HG03045 (cell line): ENCODE data around the gene LAMC1.

Experiments used
- ATAC-seq: cut with Tn5 transposase; IDR thresholded peaks from one replicate; pipeline ENCODE4 v1.9.1; 2021; ENCODE audit warnings: mild to moderate bottlenecking, moderate library complexity; ENCODE audit not compliant: unreplicated experiment

LAMC1 gene

DNA sequence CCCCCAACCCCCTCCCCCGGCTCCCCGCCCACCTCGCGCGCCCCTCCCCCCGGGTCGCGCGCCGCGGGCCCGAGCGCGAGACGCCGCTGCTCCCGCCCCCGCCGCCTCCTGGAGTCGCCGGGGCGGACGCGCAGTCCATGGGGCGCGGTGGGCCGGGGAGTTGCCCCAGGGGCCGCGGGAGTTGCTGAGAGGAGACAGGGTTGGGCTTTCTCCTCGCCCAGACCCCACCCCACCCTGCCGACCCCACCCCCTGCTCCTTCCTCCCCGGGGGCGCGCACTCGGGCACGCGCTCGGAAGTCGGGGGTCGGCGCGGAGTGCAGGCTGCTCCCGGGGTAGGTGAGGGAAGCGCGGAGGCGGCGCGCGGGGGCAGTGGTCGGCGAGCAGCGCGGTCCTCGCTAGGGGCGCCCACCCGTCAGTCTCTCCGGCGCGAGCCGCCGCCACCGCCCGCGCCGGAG, at the start of gene LAMC1:
Gene LAMC1, plus strand, starts transcription at position 275 of the 455 bp plus-strand sequence. CDS start 297 bp downstream, outside the sequence.
- ATAC-seq = peak; percentile 46

DNA sequence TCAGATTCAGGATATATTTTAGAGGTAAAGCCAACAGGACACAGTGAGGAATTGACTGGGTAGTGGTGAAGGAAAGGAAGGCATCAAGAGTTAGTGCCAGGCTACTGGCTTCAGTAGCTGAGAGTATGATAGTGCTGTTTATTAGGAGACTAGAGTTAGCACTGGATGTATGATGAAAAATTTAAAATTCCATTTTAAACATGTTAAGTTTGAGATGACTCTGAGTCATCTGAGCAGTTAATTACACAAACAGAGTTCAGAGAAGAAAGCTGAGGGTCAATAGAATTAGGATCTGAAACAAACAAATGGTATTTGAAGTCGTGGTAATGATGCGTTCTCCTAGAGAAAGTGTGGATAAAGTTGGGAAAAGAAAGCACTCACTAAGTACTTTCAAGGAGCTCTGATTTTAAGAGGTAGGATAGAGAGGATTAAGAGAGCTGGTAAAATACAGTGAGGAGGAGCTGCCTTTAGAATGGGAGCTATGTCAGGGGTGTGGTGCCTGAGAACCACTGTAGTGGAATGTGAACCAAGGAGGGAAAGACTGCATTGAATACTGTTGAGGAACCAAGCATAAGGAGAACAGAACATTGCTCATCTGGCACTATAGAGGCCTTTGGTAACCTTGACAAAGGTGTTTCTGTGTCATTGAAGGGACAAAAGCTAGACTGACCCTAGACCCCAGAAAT, 48.6 kb upstream of the LAMC1 start:
- ATAC-seq = no peak

DNA sequence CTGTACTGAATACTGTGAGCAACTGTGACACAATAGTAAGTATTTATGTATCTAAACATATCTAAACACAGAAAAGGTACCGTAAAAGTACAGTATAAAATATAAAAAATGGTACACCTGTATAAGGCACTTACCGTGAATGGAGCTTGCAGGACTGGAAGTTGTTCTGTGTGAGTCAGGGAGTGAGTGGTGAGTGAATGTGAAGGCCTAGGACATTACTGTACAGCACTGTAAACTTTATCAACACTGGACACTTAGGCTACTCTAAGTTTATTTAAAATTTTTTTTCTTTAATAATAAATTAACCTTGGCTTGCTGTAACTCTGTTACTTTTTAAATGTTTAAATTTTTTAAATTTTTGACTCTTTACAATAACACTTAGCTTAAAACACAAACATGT, 45.7 kb upstream of the LAMC1 start:
- no peak for ATAC-seq

- ATAC-seq = no peak
Measured at GRCh38 chr1:182978151-182978853, 44.9 kb upstream of the LAMC1 start.

DNA sequence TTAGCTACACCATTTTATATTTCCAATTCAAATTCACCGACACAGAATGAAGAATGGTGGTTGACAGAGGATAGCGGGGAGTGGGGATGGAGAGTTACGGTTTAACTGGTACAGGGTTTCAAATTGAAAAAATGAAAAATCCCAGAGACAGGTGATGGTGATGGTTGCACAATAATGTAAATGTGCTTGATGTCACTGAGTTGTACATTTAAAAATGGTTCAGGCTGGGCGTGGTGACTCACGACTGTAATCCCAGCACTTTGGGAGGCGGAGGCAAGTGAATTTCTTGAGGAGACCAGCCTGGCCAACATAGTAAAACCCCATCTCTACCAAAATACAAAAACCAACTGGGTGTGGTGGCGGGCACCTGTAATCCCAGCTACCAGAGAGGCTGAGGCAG, 39.1 kb upstream of the LAMC1 start:
- ATAC-seq = no peak

DNA sequence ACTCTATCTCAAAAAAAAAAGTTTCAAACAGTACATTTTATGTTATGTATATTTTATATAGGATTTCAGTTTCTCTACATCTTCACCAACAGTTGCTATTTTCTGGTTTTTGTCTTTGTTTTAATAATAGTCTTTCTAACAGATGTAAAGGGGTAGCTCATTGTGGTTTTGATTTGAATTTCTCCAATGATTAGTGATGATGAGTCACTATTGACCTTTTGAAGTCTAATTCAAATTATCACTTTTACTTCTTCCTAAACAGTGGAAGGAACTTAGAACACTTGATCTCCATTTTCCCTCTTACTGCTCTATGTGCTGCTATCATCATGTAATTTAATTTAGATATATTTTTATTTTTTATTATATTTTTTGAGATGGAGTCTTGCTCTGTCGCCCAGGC, 38.6 kb upstream of the LAMC1 start:
- ATAC-seq = no peak

DNA sequence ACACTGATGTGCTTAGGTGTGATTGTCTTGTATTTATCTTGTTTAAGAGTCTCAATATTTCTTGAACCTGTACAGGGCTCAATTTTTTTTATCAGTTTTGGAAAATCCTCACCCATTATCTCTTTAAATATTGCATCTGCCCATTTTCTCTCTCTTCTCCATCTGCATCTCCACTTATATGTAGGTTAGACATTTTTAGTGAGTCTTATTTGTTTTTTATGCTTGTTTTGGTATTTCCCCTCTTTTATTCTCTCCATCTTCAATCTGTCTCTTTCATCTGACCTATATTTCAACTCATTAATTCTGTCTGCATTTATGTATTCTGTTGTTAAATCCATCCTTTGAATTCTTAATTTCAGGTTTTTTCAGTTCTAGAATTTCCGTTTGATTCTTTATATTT, 37.3 kb upstream of the LAMC1 start:
- ATAC-seq = no peak

- ATAC-seq = no peak
Measured at GRCh38 chr1:182990413-182991144, 32.6 kb upstream of the LAMC1 start.

- no peak for ATAC-seq
Measured at GRCh38 chr1:182993746-182994145, 29.5 kb upstream of the LAMC1 start.

GRCh38 chr1:182995894-182996293, 27.3 kb upstream of the LAMC1 start:
- no peak for ATAC-seq

- ATAC-seq = no peak
Measured at GRCh38 chr1:182996816-182997215, 26.4 kb upstream of the LAMC1 start.

DNA sequence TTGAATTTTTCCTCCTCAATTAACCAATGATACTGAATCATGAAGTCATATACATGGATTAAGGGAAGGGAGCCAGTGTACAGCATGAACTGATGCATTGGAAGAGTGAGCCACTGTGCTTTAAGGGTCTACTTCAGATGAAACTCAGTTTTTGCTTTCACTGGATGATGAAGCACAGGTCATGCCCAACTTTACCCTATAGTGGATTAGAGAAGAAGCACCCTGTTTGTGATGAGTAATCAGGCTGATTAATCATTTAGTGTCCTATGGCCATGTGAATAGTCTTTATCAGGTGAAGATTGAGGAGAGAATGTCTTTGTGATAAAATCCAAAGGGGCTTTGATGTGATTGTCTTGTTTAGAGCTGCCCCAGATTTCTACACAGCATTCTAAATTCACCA, 24.7 kb upstream of the LAMC1 start:
- ATAC-seq = no peak

GRCh38 chr1:183000167-183000962, 22.9 kb upstream of the LAMC1 start:
- no peak for ATAC-seq

DNA sequence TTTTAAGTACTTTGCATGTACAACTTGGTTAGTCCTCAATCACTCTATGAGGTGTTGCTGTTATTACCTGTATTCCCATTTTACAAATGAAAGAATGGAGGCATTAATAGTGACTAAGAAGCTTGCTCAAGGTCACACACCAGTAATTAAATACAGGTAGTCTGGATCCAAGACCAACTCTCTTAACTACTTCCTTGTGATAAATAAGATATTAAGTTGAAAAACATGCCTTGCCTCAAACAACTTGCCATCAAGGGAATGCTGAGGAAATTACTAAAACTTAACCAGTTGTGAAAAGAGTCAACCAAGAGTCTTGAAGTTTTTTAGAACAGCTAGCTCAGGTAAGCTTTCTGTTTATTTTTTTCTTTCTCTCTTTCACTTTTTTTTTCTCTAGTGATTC, 21.0 kb upstream of the LAMC1 start:
- ATAC-seq = no peak

DNA sequence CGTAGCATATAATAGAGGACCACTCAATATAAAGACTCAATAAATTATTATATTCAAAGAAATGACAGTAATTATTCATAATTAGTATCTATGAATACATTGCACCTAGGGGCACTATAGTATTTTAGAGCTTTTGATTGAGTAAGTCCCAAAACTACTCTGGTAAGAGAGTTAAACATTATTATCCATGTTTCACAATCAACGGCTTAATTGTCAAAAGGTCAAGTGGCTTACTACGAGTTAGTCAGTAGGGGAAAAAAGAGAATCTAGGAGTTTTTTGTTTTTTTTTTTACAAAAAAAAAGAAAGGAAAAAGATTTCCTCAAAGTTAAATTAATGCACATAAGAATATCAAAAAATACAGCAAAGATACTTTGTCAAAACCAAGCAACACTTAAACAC, 20.4 kb upstream of the LAMC1 start:
- ATAC-seq = no peak

DNA sequence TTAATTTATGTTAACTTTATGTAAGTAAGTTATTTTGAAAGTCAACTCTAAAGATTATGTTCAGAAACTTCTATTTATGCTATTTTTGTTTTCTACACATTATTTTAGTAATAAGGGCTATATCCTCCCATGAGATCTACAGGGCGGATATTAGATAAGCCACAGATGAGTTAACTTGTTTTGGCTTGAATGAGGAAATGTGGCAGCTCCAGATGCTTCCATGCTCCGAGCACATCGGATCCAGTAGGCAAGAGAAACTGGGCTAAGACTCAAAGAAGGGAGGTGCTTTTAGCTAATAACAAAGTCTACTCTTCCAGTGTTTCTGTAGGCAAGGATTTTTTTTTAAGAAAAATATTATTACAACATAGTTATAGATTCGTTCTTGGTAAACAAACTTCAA, 20.0 kb upstream of the LAMC1 start:
- no peak for ATAC-seq

DNA sequence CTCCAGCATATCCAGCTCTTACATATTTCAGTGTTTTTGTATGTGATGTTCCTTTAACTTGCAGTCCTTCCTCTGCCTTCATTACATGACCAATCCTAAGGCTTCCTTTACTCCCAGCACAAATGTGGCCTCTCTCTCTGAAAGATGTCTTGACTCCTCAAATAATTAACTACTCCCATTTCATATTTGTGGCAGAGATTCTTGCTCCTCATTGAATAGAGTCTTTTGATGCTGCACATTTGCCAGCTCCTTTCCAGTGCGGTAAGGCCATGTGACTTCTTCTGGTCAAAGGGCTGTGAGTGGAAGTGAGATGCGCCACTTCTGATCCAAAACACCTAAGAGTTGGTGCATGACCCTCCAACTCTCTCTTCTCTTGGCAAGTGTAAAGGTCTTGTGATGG, 19.1 kb upstream of the LAMC1 start:
- ATAC-seq = no peak

GRCh38 chr1:183011859-183012258, 11.4 kb upstream of the LAMC1 start:
- ATAC-seq = no peak

- no peak for ATAC-seq
Measured at GRCh38 chr1:183012301-183012994, 10.8 kb upstream of the LAMC1 start.

GRCh38 chr1:183019139-183019740, 4.0 kb upstream of the LAMC1 start:
- no peak for ATAC-seq
